PC-3 (cell line): ENCODE results near the gene FZR1. TPM values are rescaled to one million over a fixed set of nuclear protein-coding genes. Genes with fewer than 3 reads are reported as not detected.

Experiments
- ATAC-seq: fragments of 200-7000 bp; cut with Tn5 transposase; 2 replicates; pipeline ENCODE4 v1.9.1; 2020; ENCODE audit warnings: mild to moderate bottlenecking, moderate library complexity
- BruUV-seq: library from RNA; stranded (reverse); fragments of 400-500 nt; replicated peaks from 2 replicates; lab custom pipeline; 2021; lab: Mats Ljungman, UMichigan
- CTCF ChIA-PET: fragments of 300-600 bp; sonication (Branson Sonifier 250); formaldehyde crosslinking; loops from one replicate; lab custom pipeline; 2022; ENCODE audit warnings: antibody characterized with exemption; lab: Charles Lee
- POLR2A ChIA-PET: fragments of 300-600 bp; sonication (Branson Sonifier 250); formaldehyde crosslinking; loops from one replicate; lab custom pipeline; 2022; ENCODE audit warnings: antibody characterized with exemption; ENCODE audit not compliant: unreplicated experiment; lab: Charles Lee
- DNase-seq: peaks from one replicate; pipeline ENCODE4 v3.0.0-alpha.2; 2015
- H2AFZ ChIP-seq: fragments of 300-600 bp; sonication (generic); 2 replicates; pipeline ENCODE4 v1.6.0; 2016; ENCODE audit warnings: antibody characterized with exemption, low read length
- H3F3A ChIP-seq: fragments of 300-600 bp; sonication (generic); one replicate; pipeline ENCODE4 v1.6.0; 2017; ENCODE audit warnings: antibody characterized with exemption, low read length, control low read depth, mild to moderate bottlenecking; ENCODE audit not compliant: unreplicated experiment
- H3K27ac ChIP-seq: fragments of 300-600 bp; sonication (generic); 2 replicates; pipeline ENCODE4 v1.5.1; 2016; ENCODE audit warnings: mild to moderate bottlenecking, low read length
- H3K27me3 ChIP-seq: fragments of 300-600 bp; sonication (generic); 2 replicates; pipeline ENCODE4 v1.6.1; 2016; ENCODE audit warnings: low read length, mixed read lengths
- H3K36me3 ChIP-seq: fragments of 300-600 bp; sonication (generic); 2 replicates; pipeline ENCODE4 v1.6.1; 2016; ENCODE audit warnings: low read depth, mixed run types, low read length, mixed read lengths
- H3K4me1 ChIP-seq: fragments of 300-600 bp; sonication (generic); 2 replicates; pipeline ENCODE4 v1.5.1; 2016; ENCODE audit warnings: low read length; ENCODE audit not compliant: insufficient read depth
- H3K4me2 ChIP-seq: fragments of 300-600 bp; sonication (generic); 2 replicates; pipeline ENCODE4 v1.6.0; 2016; ENCODE audit warnings: low read length
- H3K4me3 ChIP-seq: fragments of 300-600 bp; sonication (generic); 2 replicates; pipeline ENCODE4 v1.5.1; 2016; ENCODE audit warnings: mild to moderate bottlenecking, low read length, mixed read lengths
- H3K79me2 ChIP-seq: fragments of 300-600 bp; sonication (generic); 2 replicates; pipeline ENCODE4 v1.6.1; 2017; ENCODE audit warnings: low read length, mixed read lengths
- H3K9ac ChIP-seq: fragments of 300-600 bp; sonication (generic); 2 replicates; pipeline ENCODE4 v1.6.0; 2016; ENCODE audit warnings: mild to moderate bottlenecking, low read length
- H3K9me2 ChIP-seq: fragments of 300-600 bp; sonication (generic); replicated peaks from 2 replicates; pipeline ENCODE4 v1.6.1; 2016; ENCODE audit warnings: mixed run types, low read length, mixed read lengths
- H3K9me3 ChIP-seq: fragments of 300-600 bp; sonication (generic); 2 replicates; pipeline ENCODE4 v1.6.1; 2016; ENCODE audit warnings: low read length, mixed read lengths
- H4K20me1 ChIP-seq: fragments of 300-600 bp; sonication (generic); 2 replicates; pipeline ENCODE4 v1.6.1; 2016; ENCODE audit warnings: low read length, mixed read lengths
- EZH2 ChIP-seq: fragments of 300-600 bp; sonication (generic); IDR thresholded peaks from one replicate; pipeline ENCODE4 v1.6.1; 2017; ENCODE audit warnings: antibody characterized with exemption, mild to moderate bottlenecking, low read length; ENCODE audit not compliant: unreplicated experiment
- EZH2phosphoT487 ChIP-seq: fragments of 300-600 bp; sonication (generic); IDR thresholded peaks from 2 replicates; pipeline ENCODE4 v1.6.1; 2018; ENCODE audit warnings: mild to moderate bottlenecking, antibody characterized with exemption, low read length, borderline replicate concordance
- intact Hi-C: fragments of 100-400 bp; cut with micrococcal nuclease; formaldehyde crosslinking; loops from 2 replicates; pipeline ENCODE4 v1.9.0; 2023
- total RNA-seq: library from RNA; depleted of rRNA; stranded (reverse); fragments of >200 nt; gene quantifications from 2 replicates; pipeline ENCODE4 v1.2.3, GENCODE V29; 2014
- TF ChIP-seq, protein P1 (sequence below): fragments of 300-600 bp; sonication (generic); conservative IDR thresholded peaks from 2 replicates; pipeline ENCODE4 v1.5.1; 2017; ENCODE audit warnings: antibody characterized with exemption, low read depth, mild to moderate bottlenecking, low read length

The FZR1 gene
- total RNA-seq, 1 experiment from 2014 or later: 53.6 TPM

DNA sequence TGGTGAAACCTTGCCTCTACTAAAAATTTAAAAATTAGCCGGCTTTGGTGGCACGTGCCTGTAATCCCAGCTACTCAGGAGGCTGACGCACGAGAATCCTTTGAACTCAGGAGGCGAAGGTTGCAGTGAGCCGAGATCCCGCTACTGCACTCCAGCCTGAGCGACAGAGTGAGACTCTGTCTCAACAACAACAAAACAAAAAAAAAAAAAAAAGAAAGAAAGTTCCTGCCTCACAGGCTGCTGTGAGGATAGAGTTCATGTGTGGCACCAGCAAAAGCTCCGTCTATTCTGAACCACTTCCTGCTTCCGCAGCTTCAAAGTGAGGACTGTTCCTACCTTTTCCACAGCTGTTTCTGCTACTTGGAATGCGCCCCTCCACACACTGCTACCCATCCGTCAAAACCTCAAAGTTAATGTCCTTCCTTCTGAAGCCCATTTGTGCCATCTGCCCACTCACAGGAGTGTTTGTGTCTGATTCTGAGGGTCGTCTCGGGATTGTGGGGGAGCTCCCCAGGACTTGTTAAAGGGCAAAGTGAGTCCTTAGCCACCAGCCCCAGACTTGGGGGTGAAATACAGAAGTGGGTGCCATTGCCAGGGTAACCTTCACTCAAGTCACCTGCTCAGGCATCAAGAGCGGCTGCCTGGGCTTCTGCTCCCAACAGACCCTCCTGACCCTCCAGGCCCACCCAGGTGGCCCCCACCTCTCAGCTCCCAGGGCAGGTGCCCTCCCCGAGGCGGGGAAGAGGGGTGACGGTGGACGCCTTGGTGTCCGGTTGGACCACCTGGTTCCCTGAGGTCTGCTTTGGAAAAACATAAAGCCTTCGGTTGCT is 48.4 kb downstream of the FZR1 start:
- H3K79me2 ChIP-seq: peaks cover 41% of the 10 kb centered on the region
- ATAC-seq (no peak), DNase-seq (no peak)
- TF ChIP-seq, protein P1, sequence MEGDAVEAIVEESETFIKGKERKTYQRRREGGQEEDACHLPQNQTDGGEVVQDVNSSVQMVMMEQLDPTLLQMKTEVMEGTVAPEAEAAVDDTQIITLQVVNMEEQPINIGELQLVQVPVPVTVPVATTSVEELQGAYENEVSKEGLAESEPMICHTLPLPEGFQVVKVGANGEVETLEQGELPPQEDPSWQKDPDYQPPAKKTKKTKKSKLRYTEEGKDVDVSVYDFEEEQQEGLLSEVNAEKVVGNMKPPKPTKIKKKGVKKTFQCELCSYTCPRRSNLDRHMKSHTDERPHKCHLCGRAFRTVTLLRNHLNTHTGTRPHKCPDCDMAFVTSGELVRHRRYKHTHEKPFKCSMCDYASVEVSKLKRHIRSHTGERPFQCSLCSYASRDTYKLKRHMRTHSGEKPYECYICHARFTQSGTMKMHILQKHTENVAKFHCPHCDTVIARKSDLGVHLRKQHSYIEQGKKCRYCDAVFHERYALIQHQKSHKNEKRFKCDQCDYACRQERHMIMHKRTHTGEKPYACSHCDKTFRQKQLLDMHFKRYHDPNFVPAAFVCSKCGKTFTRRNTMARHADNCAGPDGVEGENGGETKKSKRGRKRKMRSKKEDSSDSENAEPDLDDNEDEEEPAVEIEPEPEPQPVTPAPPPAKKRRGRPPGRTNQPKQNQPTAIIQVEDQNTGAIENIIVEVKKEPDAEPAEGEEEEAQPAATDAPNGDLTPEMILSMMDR: no peak
- TF ChIP-seq EZH2: no peak
- TF ChIP-seq EZH2phosphoT487: no peak
- ChIA-PET POLR2A (no interaction called here), CTCF (interaction anchor here (0.6 kb wide), 1 partner anchor 163 kb away, joined by 3 read pairs; no protein-coding TSS in a partner anchor)
- H3K4me1 ChIP-seq: peaks cover 12% of the 10 kb centered on the region; the same call in 1 of the 2 replicates
- no peak overlapping the region for H3K4me3 ChIP-seq
- H3K9me3 ChIP-seq: no peaks in the 10 kb centered on the region
- H3K27ac ChIP-seq: no peak overlapping the region
- no peaks in the 10 kb centered on the region for H3K27me3 ChIP-seq
- no peak overlapping the region for H2AFZ ChIP-seq
- no peak overlapping the region for H3K9ac ChIP-seq
- H3K4me2 ChIP-seq: peak overlapping the region; percentile 92; the same call in 1 of the 2 replicates
- H3K9me2 ChIP-seq: no peaks in the 10 kb centered on the region
- no peaks in the 10 kb centered on the region for H3K36me3 ChIP-seq
- intact Hi-C loops: no loop called here
- BruUV-seq: TSS peak; percentile 50
- no peaks in the 10 kb centered on the region for H3F3A ChIP-seq
- peaks cover 18% of the 10 kb centered on the region for H4K20me1 ChIP-seq

DNA sequence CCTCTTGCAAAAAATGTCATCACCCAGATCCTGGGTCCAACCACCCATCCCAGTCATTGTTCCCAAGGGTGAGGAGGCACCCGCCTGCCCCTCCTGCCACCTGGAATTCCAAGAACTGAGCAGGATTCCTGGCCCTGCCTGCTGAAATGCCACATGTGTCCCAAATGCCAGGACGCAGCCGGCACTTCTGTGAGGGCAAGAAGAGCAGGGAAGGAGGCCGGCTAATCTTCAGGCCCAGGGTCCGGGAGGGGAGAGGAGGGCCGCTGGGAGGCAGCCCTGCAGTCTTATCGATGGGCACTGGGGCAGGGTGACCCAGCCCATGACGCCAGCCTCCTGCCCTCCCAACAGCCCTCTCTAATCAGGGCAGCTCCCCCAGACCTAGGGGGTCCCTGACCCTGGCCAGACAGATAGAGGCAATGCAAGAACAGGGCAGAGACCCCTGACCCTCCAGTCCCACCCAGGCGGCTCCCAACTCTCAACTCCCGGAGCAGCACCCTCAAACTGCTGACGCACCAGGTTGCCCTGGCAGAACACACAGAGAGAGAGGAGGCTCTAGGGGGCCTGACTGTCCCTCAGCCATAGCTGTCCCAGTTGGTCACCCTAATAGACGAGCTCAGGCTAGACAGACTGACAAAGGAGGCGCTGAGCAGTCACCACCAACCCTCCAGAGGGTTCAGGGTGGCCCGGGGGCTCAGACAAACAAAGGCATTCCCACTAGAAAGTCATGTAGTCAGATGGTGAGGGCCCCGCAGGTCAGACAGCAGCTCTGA is 49.7 kb downstream of the FZR1 start:
- Histone ChIP-seq H3K4me2 (peak overlapping the region; percentile 92), H3F3A (no peaks in the 10 kb centered on the region), H3K4me1 (peaks cover 12% of the 10 kb centered on the region; the same call in 1 of the 2 replicates), H3K9me3 (no peaks in the 10 kb centered on the region), H3K79me2 (peaks cover 41% of the 10 kb centered on the region), H3K9me2 (no peaks in the 10 kb centered on the region), H2AFZ (no peak overlapping the region), H3K27ac (no peak overlapping the region), H3K9ac (peak overlapping the region; percentile 76; the same call in 1 of the 2 replicates), H3K4me3 (peak overlapping the region; percentile 91), H3K36me3 (no peaks in the 10 kb centered on the region), H4K20me1 (peaks cover 18% of the 10 kb centered on the region), H3K27me3 (no peaks in the 10 kb centered on the region)
- DNase-seq (no peak), ATAC-seq (0 out of 2 replicates have a peak, but pooled peaks have one; percentile 4)
- intact Hi-C loops: no loop called here
- TF ChIP-seq, protein P1: no peak
- TF ChIP-seq EZH2phosphoT487 (no peak), EZH2 (no peak)
- no TSS peak for BruUV-seq
- ChIA-PET POLR2A (no interaction called here), CTCF (no interaction called here)
